Measurements from ENCODE around the gene MSI2.

Gene MSI2

DNA sequence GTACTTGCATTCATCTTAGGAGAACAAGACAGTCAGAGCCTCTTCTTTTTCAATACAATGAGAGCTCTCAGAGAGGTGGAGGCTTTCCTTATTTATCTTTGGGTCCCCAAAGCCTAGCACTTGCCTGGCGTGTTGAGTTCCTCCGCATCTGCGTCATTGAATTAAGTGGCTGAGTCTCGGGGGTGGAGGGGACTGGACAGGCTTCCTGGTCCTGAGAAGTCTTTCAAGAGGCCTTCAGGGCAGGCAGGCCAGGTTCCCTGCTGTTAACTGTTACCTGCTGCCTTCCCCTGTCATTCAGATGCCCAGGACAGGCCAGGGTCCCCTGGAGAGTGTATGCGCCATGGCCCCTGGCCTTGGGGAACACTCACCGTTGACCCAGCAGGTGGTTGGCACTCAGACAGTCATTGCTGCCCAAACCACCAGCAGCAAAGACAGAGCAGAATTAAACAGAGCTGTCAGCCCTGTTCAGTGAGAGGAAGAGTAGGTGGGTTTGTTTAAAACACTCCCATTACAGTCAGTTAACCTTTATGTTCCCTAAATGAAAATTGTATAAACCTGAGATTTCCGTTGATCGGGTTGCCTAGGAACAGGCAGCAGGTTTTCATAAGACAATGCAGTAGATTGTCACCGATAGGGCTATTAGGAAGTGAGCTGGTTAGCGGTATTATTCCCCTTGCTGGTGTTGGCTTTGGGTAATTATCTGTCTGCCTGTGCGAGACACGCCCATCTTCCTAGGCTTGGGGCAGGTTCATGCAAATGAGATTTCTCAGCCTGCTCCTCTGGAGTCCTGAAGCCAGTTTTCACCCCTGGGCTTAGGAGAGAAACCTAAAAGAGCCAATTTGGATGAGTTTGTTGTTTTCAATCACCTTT is 356.1 kb downstream of the MSI2 start:
- H3K4me3 ChIP-seq (ENCODE audit: insufficient read depth, low read length, poor library complexity, severe bottlenecking): no peak overlapping the region
- no peaks in the 10 kb centered on the region for H3K9me3 ChIP-seq (ENCODE audit: insufficient read depth, low read length)
- no peaks in the 10 kb centered on the region for H3K79me2 ChIP-seq (ENCODE audit: insufficient read depth, low read length)
- no peaks in the 10 kb centered on the region for H3K27me3 ChIP-seq (ENCODE audit: low read length)
- H3K4me2 ChIP-seq (ENCODE audit: low read depth, low read length, poor library complexity, severe bottlenecking): no peak overlapping the region
- H4K20me1 ChIP-seq (ENCODE audit: low read depth, low read length): no peaks in the 10 kb centered on the region
- H3K27ac ChIP-seq (ENCODE audit: low read depth, low read length): no peak overlapping the region
- no peaks in the 10 kb centered on the region for H3F3A ChIP-seq (ENCODE audit: insufficient read depth)
- H3K36me3 ChIP-seq (ENCODE audit: low read length): peaks cover 22% of the 10 kb centered on the region
- TF ChIP-seq EZH2phosphoT487 (conservative IDR thresholded peaks at IDR 0.05; ENCODE audit: low read length): no peak
- no peak overlapping the region for H2AFZ ChIP-seq (ENCODE audit: low read depth, low read length, severe bottlenecking)
- no peak overlapping the region for H3K9ac ChIP-seq (ENCODE audit: low read length)
- H3K9me2 ChIP-seq (replicated peaks; ENCODE audit: insufficient read depth, low read length): no peaks in the 10 kb centered on the region

DNA sequence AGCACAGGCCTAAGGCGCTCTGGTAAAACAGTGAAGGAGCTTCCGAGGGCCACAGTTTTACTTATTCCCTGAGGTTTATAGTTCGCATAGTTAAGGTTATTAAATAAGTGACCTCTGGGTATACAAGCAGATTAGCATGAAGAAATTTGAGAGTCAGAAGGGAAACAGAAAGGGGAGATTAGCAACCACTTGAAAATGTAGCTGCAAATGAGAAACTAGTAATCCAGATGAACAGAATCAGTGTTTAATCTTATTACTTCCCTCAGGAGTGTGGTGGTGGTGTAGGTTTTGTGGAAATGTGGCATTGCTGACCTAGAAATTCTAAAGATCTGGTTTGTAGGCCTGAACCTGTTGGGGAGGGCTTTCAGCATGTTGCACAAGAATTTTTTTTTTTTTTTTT is 358.4 kb downstream of the MSI2 start:
- H3K9me3 ChIP-seq (ENCODE audit: insufficient read depth, low read length): no peaks in the 10 kb centered on the region

DNA sequence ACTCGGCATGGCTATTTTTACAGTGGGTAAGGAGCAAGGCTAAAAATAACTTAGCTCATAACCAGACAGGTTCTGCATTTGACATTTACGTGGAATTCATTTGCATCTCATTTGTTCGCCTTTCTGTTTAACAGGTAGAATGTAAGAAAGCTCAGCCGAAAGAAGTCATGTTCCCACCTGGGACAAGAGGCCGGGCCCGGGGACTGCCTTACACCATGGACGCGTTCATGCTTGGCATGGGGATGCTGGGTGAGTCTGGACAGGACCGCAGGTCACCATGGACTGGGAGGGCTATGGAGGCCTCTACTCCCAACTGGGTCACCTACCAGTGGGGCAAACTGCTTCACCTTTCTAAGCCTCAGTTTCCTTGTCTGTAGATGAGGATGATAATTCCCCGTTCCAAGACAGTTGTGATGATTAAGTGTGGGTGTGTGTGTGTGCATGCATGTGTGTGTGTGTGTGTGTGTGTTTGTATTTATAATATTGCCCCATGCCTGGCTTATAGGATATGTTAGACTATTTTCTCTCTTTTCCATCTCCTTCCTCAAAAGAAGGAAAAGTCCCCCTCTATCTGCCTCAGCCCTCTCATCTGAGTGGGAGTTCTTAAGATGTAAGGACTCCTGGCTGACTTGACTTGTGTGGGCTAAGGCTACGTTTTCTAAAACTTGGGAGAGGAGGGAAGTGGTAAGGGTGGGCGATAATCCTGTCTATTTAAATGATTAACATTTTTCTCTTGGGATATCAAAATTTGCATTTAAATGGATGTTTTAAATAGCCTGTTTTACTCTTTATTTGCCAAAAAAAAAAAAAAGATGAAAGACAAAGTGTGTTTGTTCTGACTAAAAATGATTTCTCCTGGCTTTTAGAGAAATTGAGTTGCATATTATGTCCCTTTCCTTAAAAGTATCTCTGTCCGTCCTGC is 359.8 kb downstream of the MSI2 start:
- Histone ChIP-seq H3K27me3 (ENCODE audit: low read length) (no peaks in the 10 kb centered on the region), H3K36me3 (ENCODE audit: low read length) (peaks cover 22% of the 10 kb centered on the region), H3K9me2 (replicated peaks; ENCODE audit: insufficient read depth, low read length) (no peaks in the 10 kb centered on the region), H3K4me3 (ENCODE audit: insufficient read depth, low read length, poor library complexity, severe bottlenecking) (no peak overlapping the region), H4K20me1 (ENCODE audit: low read depth, low read length) (no peaks in the 10 kb centered on the region), H3K79me2 (ENCODE audit: insufficient read depth, low read length) (no peaks in the 10 kb centered on the region), H3K27ac (ENCODE audit: low read depth, low read length) (no peak overlapping the region), H3K4me2 (ENCODE audit: low read depth, low read length, poor library complexity, severe bottlenecking) (no peak overlapping the region), H2AFZ (ENCODE audit: low read depth, low read length, severe bottlenecking) (no peak overlapping the region), H3K9me3 (ENCODE audit: insufficient read depth, low read length) (no peaks in the 10 kb centered on the region), H3K9ac (ENCODE audit: low read length) (no peak overlapping the region), H3F3A (ENCODE audit: insufficient read depth) (no peaks in the 10 kb centered on the region)
- TF ChIP-seq, protein P1, sequence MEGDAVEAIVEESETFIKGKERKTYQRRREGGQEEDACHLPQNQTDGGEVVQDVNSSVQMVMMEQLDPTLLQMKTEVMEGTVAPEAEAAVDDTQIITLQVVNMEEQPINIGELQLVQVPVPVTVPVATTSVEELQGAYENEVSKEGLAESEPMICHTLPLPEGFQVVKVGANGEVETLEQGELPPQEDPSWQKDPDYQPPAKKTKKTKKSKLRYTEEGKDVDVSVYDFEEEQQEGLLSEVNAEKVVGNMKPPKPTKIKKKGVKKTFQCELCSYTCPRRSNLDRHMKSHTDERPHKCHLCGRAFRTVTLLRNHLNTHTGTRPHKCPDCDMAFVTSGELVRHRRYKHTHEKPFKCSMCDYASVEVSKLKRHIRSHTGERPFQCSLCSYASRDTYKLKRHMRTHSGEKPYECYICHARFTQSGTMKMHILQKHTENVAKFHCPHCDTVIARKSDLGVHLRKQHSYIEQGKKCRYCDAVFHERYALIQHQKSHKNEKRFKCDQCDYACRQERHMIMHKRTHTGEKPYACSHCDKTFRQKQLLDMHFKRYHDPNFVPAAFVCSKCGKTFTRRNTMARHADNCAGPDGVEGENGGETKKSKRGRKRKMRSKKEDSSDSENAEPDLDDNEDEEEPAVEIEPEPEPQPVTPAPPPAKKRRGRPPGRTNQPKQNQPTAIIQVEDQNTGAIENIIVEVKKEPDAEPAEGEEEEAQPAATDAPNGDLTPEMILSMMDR (IDR thresholded peaks at IDR 0.05; ENCODE audit: insufficient read depth, low read length, poor library complexity, severe bottlenecking): no peak
- TF ChIP-seq EZH2phosphoT487 (conservative IDR thresholded peaks at IDR 0.05; ENCODE audit: low read length): no peak

More for the DNA sequence above, 358.4 kb downstream of the MSI2 start:
- TF ChIP-seq EZH2phosphoT487 (conservative IDR thresholded peaks at IDR 0.05; ENCODE audit: low read length): no peak
- TF ChIP-seq, protein P1 (IDR thresholded peaks at IDR 0.05; ENCODE audit: insufficient read depth, low read length, poor library complexity, severe bottlenecking): no peak
- H3K9me2 ChIP-seq (replicated peaks; ENCODE audit: insufficient read depth, low read length): no peaks in the 10 kb centered on the region
- H3K27me3 ChIP-seq (ENCODE audit: low read length): no peaks in the 10 kb centered on the region
- H3K9ac ChIP-seq (ENCODE audit: low read length): no peak overlapping the region
- no peaks in the 10 kb centered on the region for H3F3A ChIP-seq (ENCODE audit: insufficient read depth)
- H3K27ac ChIP-seq (ENCODE audit: low read depth, low read length): no peak overlapping the region
- no peak overlapping the region for H3K4me3 ChIP-seq (ENCODE audit: insufficient read depth, low read length, poor library complexity, severe bottlenecking)
- no peak overlapping the region for H3K4me2 ChIP-seq (ENCODE audit: low read depth, low read length, poor library complexity, severe bottlenecking)
- peaks cover 22% of the 10 kb centered on the region for H3K36me3 ChIP-seq (ENCODE audit: low read length)
- no peak overlapping the region for H2AFZ ChIP-seq (ENCODE audit: low read depth, low read length, severe bottlenecking)
- no peaks in the 10 kb centered on the region for H3K79me2 ChIP-seq (ENCODE audit: insufficient read depth, low read length)
- H4K20me1 ChIP-seq (ENCODE audit: low read depth, low read length): no peaks in the 10 kb centered on the region

All from SU-DHL-6 (cell line).